ENCODE measurements around the gene IMMT.

The IMMT gene

DNA sequence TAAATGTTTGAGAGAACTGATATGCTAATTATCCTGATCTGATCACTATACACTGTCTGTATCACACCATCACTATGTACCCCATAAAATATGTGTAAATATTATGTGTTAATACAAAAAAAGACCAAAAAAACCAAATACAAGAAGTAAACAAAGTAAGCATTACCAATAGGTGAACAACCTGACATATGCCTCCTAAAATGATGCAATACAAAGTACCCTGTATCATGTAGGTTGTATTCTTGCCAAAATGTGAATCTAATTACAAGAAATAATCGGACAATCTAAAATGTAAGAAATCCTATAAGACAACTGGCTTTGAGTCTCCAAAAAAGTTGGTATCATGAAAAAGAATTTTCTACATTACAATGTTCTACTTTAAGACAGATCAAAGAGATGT is 97.3 kb downstream of the IMMT start:
- ChIA-PET POLR2A (no interaction called here), CTCF (interaction anchor here (0.9 to 1.2 kb wide), 3 partner anchors 10 to 270 kb away, joined by 3 to 7 read pairs (median 4); no protein-coding TSS in a partner anchor)
- DNase-seq (ENCODE audit: low read depth, low spot score): no peak
- no peak overlapping the region for H3K4me3 ChIP-seq (ENCODE audit: low read depth, low read length)
- TF ChIP-seq, protein P1, sequence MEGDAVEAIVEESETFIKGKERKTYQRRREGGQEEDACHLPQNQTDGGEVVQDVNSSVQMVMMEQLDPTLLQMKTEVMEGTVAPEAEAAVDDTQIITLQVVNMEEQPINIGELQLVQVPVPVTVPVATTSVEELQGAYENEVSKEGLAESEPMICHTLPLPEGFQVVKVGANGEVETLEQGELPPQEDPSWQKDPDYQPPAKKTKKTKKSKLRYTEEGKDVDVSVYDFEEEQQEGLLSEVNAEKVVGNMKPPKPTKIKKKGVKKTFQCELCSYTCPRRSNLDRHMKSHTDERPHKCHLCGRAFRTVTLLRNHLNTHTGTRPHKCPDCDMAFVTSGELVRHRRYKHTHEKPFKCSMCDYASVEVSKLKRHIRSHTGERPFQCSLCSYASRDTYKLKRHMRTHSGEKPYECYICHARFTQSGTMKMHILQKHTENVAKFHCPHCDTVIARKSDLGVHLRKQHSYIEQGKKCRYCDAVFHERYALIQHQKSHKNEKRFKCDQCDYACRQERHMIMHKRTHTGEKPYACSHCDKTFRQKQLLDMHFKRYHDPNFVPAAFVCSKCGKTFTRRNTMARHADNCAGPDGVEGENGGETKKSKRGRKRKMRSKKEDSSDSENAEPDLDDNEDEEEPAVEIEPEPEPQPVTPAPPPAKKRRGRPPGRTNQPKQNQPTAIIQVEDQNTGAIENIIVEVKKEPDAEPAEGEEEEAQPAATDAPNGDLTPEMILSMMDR (IDR thresholded peaks at IDR 0.05; ENCODE audit: insufficient read depth, low read length, missing control alignments): no peak

- CTCF ChIA-PET: interaction anchor here (1.0 to 1.2 kb wide), 2 partner anchors 10 to 269 kb away, joined by 3 to 4 read pairs; no protein-coding TSS in a partner anchor
- DNase-seq (ENCODE audit: low read depth, low spot score): no peak
These were observed 98.0 kb downstream of the IMMT start for GRCh38 chr2:86097114-86097896.

DNA sequence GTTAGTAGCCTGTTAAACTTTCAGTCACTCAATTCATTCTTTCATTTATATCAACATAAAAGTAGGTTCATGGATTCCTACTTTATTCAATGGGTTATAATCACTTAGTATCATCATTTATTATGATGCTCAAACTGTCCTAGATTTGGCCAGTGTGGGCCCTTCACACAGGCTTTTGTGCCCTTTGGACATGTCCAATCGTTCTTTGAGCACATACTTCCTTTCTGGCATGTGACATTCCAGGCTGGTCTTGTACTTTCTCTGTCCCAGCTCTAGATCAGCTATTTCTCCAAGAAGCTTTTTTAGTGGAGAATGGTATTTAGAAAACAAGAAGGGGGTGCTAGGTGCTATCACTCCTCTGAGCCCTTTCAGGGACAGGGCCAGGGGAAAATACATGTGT is 101.0 kb downstream of the IMMT start:
- TF ChIP-seq, protein P1 (IDR thresholded peaks at IDR 0.05; ENCODE audit: insufficient read depth, low read length, missing control alignments): no peak
- DNase-seq (ENCODE audit: low read depth, low spot score): no peak
- no peak overlapping the region for H3K4me3 ChIP-seq (ENCODE audit: low read depth, low read length)
- CTCF ChIA-PET: interaction anchor here (0.9 to 3.0 kb wide), 2 partner anchors 14 to 267 kb away, joined by 4 to 11 read pairs; no protein-coding TSS in a partner anchor
- POLR2A ChIA-PET: no interaction called here

More at GRCh38 chr2:86097114-86097896, 98.0 kb downstream of the IMMT start:
- no peak overlapping the region for H3K4me3 ChIP-seq (ENCODE audit: low read depth, low read length)
- TF ChIP-seq, protein P1 (IDR thresholded peaks at IDR 0.05; ENCODE audit: insufficient read depth, low read length, missing control alignments): no peak
- POLR2A ChIA-PET: no interaction called here
